K562 (cell line): ENCODE data around the gene C16orf92. TPM values are rescaled to one million over a fixed set of nuclear protein-coding genes. Genes with fewer than 3 reads are reported as not detected.

ENCODE experiments used
- ATAC-seq: fragments of 200-7000 bp; cut with Tn5 transposase; 3 replicates; pipeline ENCODE4 v1.9.1; 2020; ENCODE audit warnings: moderate library complexity
- BruUV-seq: library from RNA; stranded (reverse); fragments of 400-500 nt; replicated peaks from 2 replicates; lab custom pipeline; 2021; lab: Mats Ljungman, UMichigan
- CTCF ChIA-PET: fragments of 300-600 bp; formaldehyde crosslinking; extraction: SDS; loops from one replicate; lab custom pipeline; 2021; ENCODE audit warnings: low intra/inter-chr PET ratio; lab: Yijun Ruan, JAX
- POLR2A ChIA-PET: fragments of 300-600, 350-650 bp; sonication (Branson Sonifier 250); formaldehyde crosslinking; extraction: SDS; loops from one replicate; lab custom pipeline; 2021; ENCODE audit warnings: antibody characterized with exemption, inconsistent platforms; lab: Yijun Ruan, JAX
- DNase-seq, 4 experiments: peaks; one replicate each; pipeline versions ENCODE4 v3.0.0 to v3.0.0-alpha.2; 2011 to 2018; ENCODE audit warnings: low spot score in 3 of 4, mixed read lengths in 3 of 4; ENCODE audit errors: extremely low read depth in 1 of 4
- FAIRE-seq: peaks from 2 replicates; lab custom pipeline; 2011; peaks lifted over from hg19 to GRCh38; lab: Jason Lieb, UNC
- H2AFZ ChIP-seq: 2 replicates; pipeline ENCODE4 v1.6.0; 2011; ENCODE audit warnings: low read depth, low read length, control low read depth, inconsistent platforms
- H3K27ac ChIP-seq: fragments of 200-600 bp; 3 replicates; pipeline ENCODE4 v1.8.0; 2011; ENCODE audit warnings: low read depth, mild to moderate bottlenecking, control low read depth, inconsistent platforms, low read length, moderate library complexity, mixed read lengths; ENCODE audit errors: extremely low read depth
- H3K27me3 ChIP-seq, 2 experiments: fragments of 300-600 bp in 1 of 2; 2 replicates in 1 of 2; 3 replicates in 1 of 2; pipeline versions ENCODE4 v1.6.0 to v1.8.0; 2011; ENCODE audit warnings: inconsistent platforms in 2 of 2, low read length in 2 of 2, mild to moderate bottlenecking in 1 of 2, mixed read lengths in 1 of 2, moderate library complexity in 1 of 2; ENCODE audit not compliant: control insufficient read depth in 2 of 2, insufficient read depth in 2 of 2
- H3K36me3 ChIP-seq: fragments of 300-600 bp; 3 replicates; pipeline ENCODE4 v1.8.0; 2011; ENCODE audit warnings: mild to moderate bottlenecking, low read length, inconsistent platforms; ENCODE audit not compliant: control insufficient read depth, insufficient read depth
- H3K4me1 ChIP-seq, 2 experiments: fragments of 200-600 bp in 1 of 2; replicated peaks in 1 of 2; 2 replicates in 1 of 2; 3 replicates in 1 of 2; pipeline versions ENCODE4 v1.5.1 to v1.8.0; 2011; ENCODE audit warnings: inconsistent platforms in 2 of 2, low read length in 2 of 2, mild to moderate bottlenecking in 1 of 2, mixed read lengths in 1 of 2, moderate library complexity in 1 of 2; ENCODE audit not compliant: control insufficient read depth in 2 of 2, insufficient read depth in 2 of 2
- H3K4me2 ChIP-seq: 2 replicates; pipeline ENCODE4 v1.6.1; 2011; ENCODE audit warnings: low read length, control low read depth, inconsistent platforms, mixed read lengths; ENCODE audit not compliant: insufficient read depth
- H3K4me3 ChIP-seq: fragments of 200-600 bp; sonication (generic), shearing (Covaris generic); 2 replicates; pipeline ENCODE4 v1.5.1; 2016; ENCODE audit warnings: control low read depth, inconsistent platforms
- H3K79me2 ChIP-seq: fragments of 200-600 bp; 3 replicates; pipeline ENCODE4 v1.8.0; 2011; ENCODE audit warnings: low read length, inconsistent platforms; ENCODE audit not compliant: control insufficient read depth, insufficient read depth
- H3K9ac ChIP-seq, 2 experiments: 2 replicates each; pipeline versions ENCODE4 v1.6.0 to v1.6.1; 2011; ENCODE audit warnings: low read depth in 2 of 2, low read length in 2 of 2, control low read depth in 1 of 2, inconsistent platforms in 1 of 2, mild to moderate bottlenecking in 1 of 2, mixed read lengths in 1 of 2; ENCODE audit not compliant: insufficient read depth in 1 of 2
- H3K9me1 ChIP-seq: one replicate; pipeline ENCODE4 v1.6.0; 2011; ENCODE audit warnings: inconsistent platforms, mild to moderate bottlenecking, low read length, moderate library complexity; ENCODE audit not compliant: control insufficient read depth, insufficient read depth
- H3K9me3 ChIP-seq: replicated peaks from 2 replicates; pipeline ENCODE4 v1.5.1; 2011; ENCODE audit warnings: low read depth, low read length, inconsistent platforms; ENCODE audit not compliant: control insufficient read depth, insufficient read depth
- H4K20me1 ChIP-seq: replicated peaks from 2 replicates; pipeline ENCODE4 v1.6.1; 2011; ENCODE audit warnings: low read length, inconsistent platforms, mixed read lengths; ENCODE audit not compliant: control insufficient read depth, insufficient read depth
- FOXM1 ChIP-seq, 2 experiments: fragments of 450-650 bp in 1 of 2; sonication (generic) in 1 of 2; formaldehyde crosslinking in 1 of 2; IDR thresholded peaks; 2 replicates each; pipeline versions ENCODE4 v1.6.1 to v1.9.0; 2017 to 2022; ENCODE audit warnings: low read depth in 2 of 2, mild to moderate bottlenecking in 2 of 2, missing genetic modification reagents in 1 of 2, moderate library complexity in 1 of 2
- HDAC2 ChIP-seq: fragments of 450-650 bp; IDR thresholded peaks from 2 replicates; pipeline ENCODE4 v1.6.1; 2016; ENCODE audit warnings: mild to moderate bottlenecking
- HMGN3 ChIP-seq: IDR thresholded peaks from 2 replicates; pipeline ENCODE4 v1.6.1; 2011; ENCODE audit warnings: borderline replicate concordance, low read depth, mild to moderate bottlenecking, mixed read lengths, low read length; ENCODE audit not compliant: insufficient read length; ENCODE audit errors: extremely low read depth
- POLR2B ChIP-seq: fragments of 450-650 bp; IDR thresholded peaks from 2 replicates; pipeline ENCODE4 v1.6.1; 2018; ENCODE audit warnings: low read depth; ENCODE audit not compliant: partially characterized antibody
- SIX5 ChIP-seq, 2 experiments: IDR thresholded peaks; 2 replicates each; pipeline ENCODE4 v1.6.1; 2011; ENCODE audit warnings: low read length in 2 of 2, borderline replicate concordance in 1 of 2, low read depth in 1 of 2, mild to moderate bottlenecking in 1 of 2, moderate library complexity in 1 of 2; ENCODE audit not compliant: insufficient read depth in 1 of 2
- SOX6 ChIP-seq: fragments of 450-650 bp; IDR thresholded peaks from 2 replicates; pipeline ENCODE4 v1.6.1; 2014; ENCODE audit warnings: mild to moderate bottlenecking
- ZNF253 ChIP-seq: fragments of 250-450 bp; sonication (Bioruptor Pico); conservative IDR thresholded peaks from 2 replicates; pipeline ENCODE4 v1.6.1; 2021; ENCODE audit warnings: mild to moderate bottlenecking
- ZNF717 ChIP-seq: fragments of 250-450 bp; sonication (Bioruptor Pico); IDR thresholded peaks from 2 replicates; pipeline ENCODE4 v1.5.0; 2021
- WGBS: fragments of 100-300 bp; shearing (Covaris generic); methylation state at CpG from one replicate; pipeline ENCODE4 v1.1.6; 2016; ENCODE audit warnings: low coverage, mixed read lengths; ENCODE audit not compliant: insufficient coverage; ENCODE audit errors: missing lambda C conversion rate; 5-methylcytosine and 5-hydroxymethylcytosine counted together
- in situ Hi-C: fragments of 300-500 bp; cut with MboI; formaldehyde crosslinking; loops from 4 replicates; pipeline ENCODE4 v1.15.0; 2018; ENCODE audit warnings: inconsistent platforms, mixed read lengths
- intact Hi-C: fragments of 100-400 bp; cut with micrococcal nuclease; formaldehyde crosslinking; loops from 2 replicates; pipeline ENCODE4 v1.14.2; 2022
- polyA plus RNA-seq, 8 experiments: library from polyadenylated mRNA; depleted of rRNA in 4 of 8; stranded (reverse) in 5 of 8; unstranded in 3 of 8; fragments of >200 nt; fragmentation: Nextera tagmentation in 2 of 8; fragmentation: Illumina TruSeq in 1 of 8; extraction: Ambion mirVana in 2 of 8; extraction: Trizol in 1 of 8; gene quantifications; 2 replicates each; pipeline versions ENCODE4 v1.2.1 to v1.2.3, GENCODE V29; 2011 to 2014; ENCODE audit warnings: inconsistent platforms in 1 of 8, missing spikeins in 1 of 8
- total RNA-seq, 7 experiments: library from RNA; depleted of rRNA in 6 of 7; stranded (reverse); fragments of >200 nt in 6 of 7; fragmentation: Illumina TruSeq in 2 of 7; extraction: Trizol in 2 of 7; gene quantifications; 2 replicates each; pipeline versions ENCODE4 v1.2.1 to v1.2.3, GENCODE V29; 2011 to 2021; ENCODE audit warnings: low replicate concordance in 1 of 7
- TF ChIP-seq, protein P1 (sequence below): fragments of 250-450 bp; sonication (Bioruptor Pico); IDR thresholded peaks from 2 replicates; pipeline ENCODE4 v1.9.0; 2021; ENCODE audit warnings: mild to moderate bottlenecking, inconsistent platforms

Gene C16orf92
- total and polyA plus RNA-seq, 9 of the 15 experiments (the other 6 are each of a cell fraction or from before 2014, with no cell fraction given) = not detected

DNA sequence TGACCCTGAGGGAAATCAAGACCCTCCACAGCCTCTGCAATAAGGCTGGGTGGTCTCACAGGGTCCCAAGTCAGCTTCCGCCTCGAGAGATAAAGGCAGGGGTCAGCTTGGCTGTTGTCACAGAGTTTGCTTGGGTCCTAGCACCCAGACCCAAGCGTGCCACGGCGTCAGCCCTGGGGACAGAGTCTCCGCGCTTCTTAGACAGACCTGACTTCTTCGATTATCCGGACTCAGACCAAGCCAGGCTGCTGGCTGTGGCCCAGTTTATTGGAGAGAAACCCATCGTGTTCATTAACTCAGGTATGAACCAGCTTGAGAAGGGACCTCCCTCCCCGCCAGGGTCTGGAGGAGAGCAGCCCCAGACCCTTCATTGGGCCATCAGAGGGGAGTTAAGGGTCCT lies 588 bp downstream of the C16orf92 start:
- FAIRE-seq = no peak
- H3K4me2 ChIP-seq = no peak overlapping the region
- H2AFZ ChIP-seq = no peak overlapping the region
- intact Hi-C loops (loop anchor here (5.0 to 10.0 kb wide), 2 partner anchors 209 to 321 kb away; partner anchors contain the start of genes PAGR1 and PRRT2), in situ Hi-C loops (loop anchor here (10.0 kb wide), 1 partner anchor 329 kb away; no protein-coding TSS in a partner anchor)
- peaks cover 4% of the 10 kb centered on the region for H3K9me1 ChIP-seq
- no peaks in the 10 kb centered on the region for H3K36me3 ChIP-seq
- peaks cover 0 to 19% of the 10 kb centered on the region in 2 experiments; a peak in 3 of 5 replicates for H3K4me1 ChIP-seq
- no peak overlapping the region for H3K27ac ChIP-seq
- BruUV-seq = no TSS peak
- TF ChIP-seq HMGN3 (no peak), SOX6 (no peak), SIX5 (IDR thresholded peaks at IDR 0.05; ENCODE audit: borderline replicate concordance in 1 of 2, insufficient read depth in 1 of 2, low read depth in 1 of 2, low read length in 2 of 2) (no peak), FOXM1 (IDR thresholded peaks at IDR 0.05; ENCODE audit: low read depth) (no peak), FOXM1 (CRISPR knock-in tag; IDR thresholded peaks at IDR 0.05; ENCODE audit: low read depth) (no peak), ZNF717 (CRISPR knock-in tag) (no peak), ZNF253 (CRISPR knock-in tag) (no peak), HDAC2 (no peak), POLR2B (no peak)
- TF ChIP-seq, protein P1, sequence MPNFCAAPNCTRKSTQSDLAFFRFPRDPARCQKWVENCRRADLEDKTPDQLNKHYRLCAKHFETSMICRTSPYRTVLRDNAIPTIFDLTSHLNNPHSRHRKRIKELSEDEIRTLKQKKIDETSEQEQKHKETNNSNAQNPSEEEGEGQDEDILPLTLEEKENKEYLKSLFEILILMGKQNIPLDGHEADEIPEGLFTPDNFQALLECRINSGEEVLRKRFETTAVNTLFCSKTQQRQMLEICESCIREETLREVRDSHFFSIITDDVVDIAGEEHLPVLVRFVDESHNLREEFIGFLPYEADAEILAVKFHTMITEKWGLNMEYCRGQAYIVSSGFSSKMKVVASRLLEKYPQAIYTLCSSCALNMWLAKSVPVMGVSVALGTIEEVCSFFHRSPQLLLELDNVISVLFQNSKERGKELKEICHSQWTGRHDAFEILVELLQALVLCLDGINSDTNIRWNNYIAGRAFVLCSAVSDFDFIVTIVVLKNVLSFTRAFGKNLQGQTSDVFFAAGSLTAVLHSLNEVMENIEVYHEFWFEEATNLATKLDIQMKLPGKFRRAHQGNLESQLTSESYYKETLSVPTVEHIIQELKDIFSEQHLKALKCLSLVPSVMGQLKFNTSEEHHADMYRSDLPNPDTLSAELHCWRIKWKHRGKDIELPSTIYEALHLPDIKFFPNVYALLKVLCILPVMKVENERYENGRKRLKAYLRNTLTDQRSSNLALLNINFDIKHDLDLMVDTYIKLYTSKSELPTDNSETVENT (CRISPR knock-in tag) = no peak
- H4K20me1 ChIP-seq = 0 out of 2 replicates have a peak, but pooled peaks cover 4% of the 10 kb centered on the region
- peaks cover 8 to 60% of the 10 kb centered on the region in 2 experiments for H3K27me3 ChIP-seq
- 13% methylated on average over 9 of the region's 11 CpGs for WGBS
- no peak overlapping the region for H3K4me3 ChIP-seq
- ChIA-PET POLR2A (interaction anchor here (1.0 kb wide), 1 partner anchor 114 kb away, joined by 3 read pairs; no protein-coding TSS in a partner anchor), CTCF (no interaction called here)
- no peak for DNase-seq
- H3K79me2 ChIP-seq = no peaks in the 10 kb centered on the region
- H3K9me3 ChIP-seq = no peaks in the 10 kb centered on the region
- ATAC-seq = no peak
- H3K9ac ChIP-seq = no peak overlapping the region; a peak in 1 of 4 replicates
